Breast epithelium (tissue), 3 donors: Measurements from ENCODE around the gene NT5DC2.

ENCODE experiments used
- CTCF ChIP-seq, 3 donors: fragments of 450-650 bp; IDR thresholded peaks; one replicate each; pipeline ENCODE4 v1.5.1; 2016 to 2017; ENCODE audit warnings: antibody characterized with exemption in 3 of 3, mild to moderate bottlenecking in 3 of 3, moderate library complexity in 3 of 3
- POLR2A ChIP-seq: fragments of 450-650 bp; IDR thresholded peaks from one replicate; pipeline ENCODE4 v1.6.1; 2016; ENCODE audit warnings: antibody characterized with exemption, mild to moderate bottlenecking, moderate library complexity

GRCh38 chr3:52544937-52545336 is 11.3 kb upstream of the NT5DC2 start:
- TF ChIP-seq CTCF (IDR thresholded peaks at IDR 0.05): no peak
- no peak for TF ChIP-seq POLR2A
